GM23248 (cell line): ENCODE data around the gene ANKS6.

Source experiments
- EZH2 ChIP-seq: fragments of 200-600 bp; sonication (generic); IDR thresholded peaks from 2 replicates; pipeline ENCODE4 v1.6.1; 2018; ENCODE audit warnings: antibody characterized with exemption, mild to moderate bottlenecking; ENCODE audit not compliant: insufficient read depth, poor library complexity, severe bottlenecking
- EZH2phosphoT487 ChIP-seq: fragments of 200-600 bp; sonication (generic); IDR thresholded peaks from 2 replicates; pipeline ENCODE4 v1.6.1; 2018; ENCODE audit warnings: antibody characterized with exemption, moderate library complexity, mild to moderate bottlenecking, low read depth; ENCODE audit not compliant: insufficient read depth

DNA sequence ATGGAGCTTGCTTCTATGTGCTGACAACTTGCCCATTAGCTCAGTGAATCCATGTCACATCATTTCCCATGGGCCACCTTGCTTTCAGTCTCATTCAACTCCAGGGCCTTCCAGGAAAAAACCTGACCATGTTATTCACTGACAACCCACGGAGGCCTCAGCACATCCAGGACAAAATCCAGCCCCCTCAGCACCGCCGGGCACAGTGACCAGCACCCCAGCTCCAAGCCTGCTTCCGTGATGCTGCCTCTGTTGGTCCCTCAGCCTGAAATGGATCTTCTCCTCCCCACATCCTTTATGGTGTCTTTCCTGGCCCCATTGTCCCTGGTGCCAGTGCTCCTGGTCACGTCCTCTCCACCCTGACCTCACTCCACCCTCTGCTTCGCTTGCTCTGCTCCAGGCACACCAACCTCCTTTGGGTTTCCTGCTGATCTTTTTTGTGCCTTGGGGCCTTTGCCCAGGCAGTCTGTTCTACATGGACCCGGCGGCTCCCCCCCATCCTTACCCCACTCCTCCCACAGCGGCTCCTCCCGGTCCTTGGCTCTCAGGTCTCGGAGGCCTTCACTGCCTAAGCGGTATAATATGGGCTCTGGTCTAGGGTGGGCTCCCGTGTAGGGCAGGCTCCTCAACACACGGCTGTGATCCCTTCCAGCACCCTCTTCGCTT, 25.0 kb downstream of the ANKS6 start:
- TF ChIP-seq EZH2 (no peak), EZH2phosphoT487 (no peak)
